ENCODE measurements around the gene ZNF446.

GRCh38 chr19:58522709-58523108, 46.6 kb downstream of the ZNF446 start:
- TF ChIP-seq, protein P1, sequence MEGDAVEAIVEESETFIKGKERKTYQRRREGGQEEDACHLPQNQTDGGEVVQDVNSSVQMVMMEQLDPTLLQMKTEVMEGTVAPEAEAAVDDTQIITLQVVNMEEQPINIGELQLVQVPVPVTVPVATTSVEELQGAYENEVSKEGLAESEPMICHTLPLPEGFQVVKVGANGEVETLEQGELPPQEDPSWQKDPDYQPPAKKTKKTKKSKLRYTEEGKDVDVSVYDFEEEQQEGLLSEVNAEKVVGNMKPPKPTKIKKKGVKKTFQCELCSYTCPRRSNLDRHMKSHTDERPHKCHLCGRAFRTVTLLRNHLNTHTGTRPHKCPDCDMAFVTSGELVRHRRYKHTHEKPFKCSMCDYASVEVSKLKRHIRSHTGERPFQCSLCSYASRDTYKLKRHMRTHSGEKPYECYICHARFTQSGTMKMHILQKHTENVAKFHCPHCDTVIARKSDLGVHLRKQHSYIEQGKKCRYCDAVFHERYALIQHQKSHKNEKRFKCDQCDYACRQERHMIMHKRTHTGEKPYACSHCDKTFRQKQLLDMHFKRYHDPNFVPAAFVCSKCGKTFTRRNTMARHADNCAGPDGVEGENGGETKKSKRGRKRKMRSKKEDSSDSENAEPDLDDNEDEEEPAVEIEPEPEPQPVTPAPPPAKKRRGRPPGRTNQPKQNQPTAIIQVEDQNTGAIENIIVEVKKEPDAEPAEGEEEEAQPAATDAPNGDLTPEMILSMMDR (IDR thresholded peaks at IDR 0.05) = no peak
- TF ChIP-seq EZH2 (IDR thresholded peaks at IDR 0.05; ENCODE audit: borderline replicate concordance, insufficient read depth, low read depth, low read length, poor library complexity, severe bottlenecking) = no peak
